Nephron (organoid): Measurements from ENCODE around the gene OGFOD3.

ENCODE experiments used
- H3K27ac Mint-ChIP-seq, 3 experiments: 2 replicates each; pipeline ENCODE4 v1.8.0; 2020; ENCODE audit warnings: mixed read lengths in 3 of 3, mild to moderate bottlenecking in 2 of 3, moderate library complexity in 1 of 3
- H3K27me3 Mint-ChIP-seq: 2 replicates; pipeline ENCODE4 v1.8.0; 2021; ENCODE audit warnings: low read depth, mild to moderate bottlenecking, moderate library complexity, mixed read lengths
- H3K36me3 Mint-ChIP-seq: 2 replicates; pipeline ENCODE4 v1.8.0; 2020; ENCODE audit warnings: low read depth, mixed read lengths
- H3K4me1 Mint-ChIP-seq: 2 replicates; pipeline ENCODE4 v1.8.0; 2020; ENCODE audit warnings: mixed read lengths
- H3K4me3 Mint-ChIP-seq, 3 experiments: 2 replicates each; pipeline ENCODE4 v1.8.0; 2020; ENCODE audit warnings: mild to moderate bottlenecking in 3 of 3, mixed read lengths in 3 of 3, moderate library complexity in 2 of 3
- H3K9me3 Mint-ChIP-seq: 2 replicates; pipeline ENCODE4 v1.8.0; 2020; ENCODE audit warnings: mixed read lengths
- CTCF ChIP-seq, 3 experiments: fragments of 200-600 bp; sonication (generic); IDR thresholded peaks; one replicate each; pipeline ENCODE4 v1.5.0; 2021; ENCODE audit warnings: antibody characterized with exemption in 3 of 3; ENCODE audit not compliant: unreplicated experiment in 3 of 3

The OGFOD3 gene

GRCh38 chr17:82435601-82436583 lies 17.5 kb upstream of the OGFOD3 start:
- TF ChIP-seq CTCF (IDR thresholded peaks at IDR 0.05; ENCODE audit: unreplicated experiment in 3 of 3) = no peak
- Mint-ChIP-seq H3K4me3 (no peak overlapping the region), H3K27me3 (no peaks in the 10 kb centered on the region), H3K9me3 (no peaks in the 10 kb centered on the region), H3K4me1 (peaks cover 7% of the 10 kb centered on the region), H3K27ac (no peak overlapping the region), H3K36me3 (no peaks in the 10 kb centered on the region)

- no peak for TF ChIP-seq CTCF (IDR thresholded peaks at IDR 0.05; ENCODE audit: unreplicated experiment in 3 of 3)
- H3K36me3 Mint-ChIP-seq = no peaks in the 10 kb centered on the region
Observed at GRCh38 chr17:82435103-82435502, 16.7 kb upstream of the OGFOD3 start.

GRCh38 chr17:82434216-82434565 lies 15.8 kb upstream of the OGFOD3 start:
- H3K27me3 Mint-ChIP-seq = no peaks in the 10 kb centered on the region
- peaks cover 6% of the 10 kb centered on the region for H3K36me3 Mint-ChIP-seq
- no peak for TF ChIP-seq CTCF (IDR thresholded peaks at IDR 0.05; ENCODE audit: unreplicated experiment in 3 of 3)
- no peak overlapping the region for H3K4me3 Mint-ChIP-seq
- H3K4me1 Mint-ChIP-seq = no peaks in the 10 kb centered on the region
- H3K9me3 Mint-ChIP-seq = no peaks in the 10 kb centered on the region
- H3K27ac Mint-ChIP-seq = no peak overlapping the region

More at GRCh38 chr17:82435103-82435502, 16.7 kb upstream of the OGFOD3 start:
- Mint-ChIP-seq H3K27ac (no peak overlapping the region), H3K27me3 (no peaks in the 10 kb centered on the region), H3K9me3 (no peaks in the 10 kb centered on the region), H3K4me1 (no peaks in the 10 kb centered on the region), H3K4me3 (no peak overlapping the region)

- H3K9me3 Mint-ChIP-seq = no peaks in the 10 kb centered on the region
- no peak overlapping the region for H3K27ac Mint-ChIP-seq
- H3K36me3 Mint-ChIP-seq = peaks cover 6% of the 10 kb centered on the region
- H3K4me1 Mint-ChIP-seq = no peaks in the 10 kb centered on the region
- H3K27me3 Mint-ChIP-seq = no peaks in the 10 kb centered on the region
- no peak for TF ChIP-seq CTCF (IDR thresholded peaks at IDR 0.05; ENCODE audit: unreplicated experiment in 3 of 3)
- no peak overlapping the region for H3K4me3 Mint-ChIP-seq
Observed at GRCh38 chr17:82433560-82434215, 15.3 kb upstream of the OGFOD3 start.

- H3K9me3 Mint-ChIP-seq = no peaks in the 10 kb centered on the region
- H3K4me3 Mint-ChIP-seq = no peak overlapping the region
- H3K4me1 Mint-ChIP-seq = no peaks in the 10 kb centered on the region
- H3K27ac Mint-ChIP-seq = no peak overlapping the region
- H3K27me3 Mint-ChIP-seq = no peaks in the 10 kb centered on the region
- H3K36me3 Mint-ChIP-seq = peaks cover 6% of the 10 kb centered on the region
- no peak for TF ChIP-seq CTCF (IDR thresholded peaks at IDR 0.05; ENCODE audit: unreplicated experiment in 3 of 3)
Observed at GRCh38 chr17:82432017-82432416, 13.6 kb upstream of the OGFOD3 start.
